ENCODE data around the gene CFAP299. TPM values are rescaled to one million over a fixed set of nuclear protein-coding genes. Genes with fewer than 3 reads are reported as not detected.

CFAP299 gene
- total and polyA plus RNA-seq, 4 experiments from 2014 or later = not detected

GRCh38 chr4:80922941-80923340, 587.4 kb downstream of the CFAP299 start:
- no peaks in the 10 kb centered on the region for H3K4me1 Mint-ChIP-seq
- no peak overlapping the region for H3K4me3 Mint-ChIP-seq
- Histone ChIP-seq H3K4me1 (ENCODE audit: insufficient read depth, low read length) (no peaks in the 10 kb centered on the region), H3K9me3 (ENCODE audit: control insufficient read depth in 1 of 2, low read length in 2 of 2) (no peaks in the 10 kb centered on the region), H3K27ac (ENCODE audit: low read depth, low read length) (no peak overlapping the region), H3K4me3 (ENCODE audit: low read length in 2 of 2) (no peak overlapping the region), H3K36me3 (ENCODE audit: insufficient read depth, low read length) (no peaks in the 10 kb centered on the region), H3K27me3 (ENCODE audit: insufficient read depth, low read length) (peaks cover 4% of the 10 kb centered on the region)
- ChIA-PET POLR2A (ENCODE audit: partially characterized antibody) (no interaction called here), CTCF (ENCODE audit: partially characterized antibody) (no interaction called here)
- DNase-seq = no peak
- no peaks in the 10 kb centered on the region for H3K27me3 Mint-ChIP-seq
- no peak overlapping the region for H3K27ac Mint-ChIP-seq
- H3K36me3 Mint-ChIP-seq = no peaks in the 10 kb centered on the region
- no peaks in the 10 kb centered on the region for H3K9me3 Mint-ChIP-seq
- intact Hi-C loops (cut with micrococcal nuclease) = no loop called here

GRCh38 chr4:80925293-80925692, 589.8 kb downstream of the CFAP299 start:
- no peaks in the 10 kb centered on the region for H3K36me3 ChIP-seq (ENCODE audit: insufficient read depth, low read length)
- no peak overlapping the region for H3K27ac ChIP-seq (ENCODE audit: low read depth, low read length)
- H3K9me3 Mint-ChIP-seq = no peaks in the 10 kb centered on the region
- H3K4me3 Mint-ChIP-seq = no peak overlapping the region
- no peaks in the 10 kb centered on the region for H3K27me3 Mint-ChIP-seq
- CTCF ChIA-PET (ENCODE audit: partially characterized antibody) = no interaction called here
- no peak overlapping the region for H3K27ac Mint-ChIP-seq
- no peak for DNase-seq
- H3K4me1 ChIP-seq (ENCODE audit: insufficient read depth, low read length) = no peaks in the 10 kb centered on the region
- H3K36me3 Mint-ChIP-seq = no peaks in the 10 kb centered on the region
- H3K4me3 ChIP-seq (ENCODE audit: low read length in 2 of 2) = no peak overlapping the region
- H3K4me1 Mint-ChIP-seq = no peaks in the 10 kb centered on the region
- no peaks in the 10 kb centered on the region for H3K9me3 ChIP-seq (ENCODE audit: control insufficient read depth in 1 of 2, low read length in 2 of 2)
- intact Hi-C loops (cut with micrococcal nuclease) = no loop called here
- POLR2A ChIA-PET (ENCODE audit: partially characterized antibody) = no interaction called here
- H3K27me3 ChIP-seq (ENCODE audit: insufficient read depth, low read length) = peaks cover 4% of the 10 kb centered on the region

- no peaks in the 10 kb centered on the region for H3K9me3 Mint-ChIP-seq
- no peak overlapping the region for H3K4me3 Mint-ChIP-seq
- Histone ChIP-seq H3K4me1 (ENCODE audit: insufficient read depth, low read length) (no peaks in the 10 kb centered on the region), H3K36me3 (ENCODE audit: insufficient read depth, low read length) (no peaks in the 10 kb centered on the region), H3K27ac (ENCODE audit: low read depth, low read length) (no peak overlapping the region), H3K4me3 (ENCODE audit: low read length in 2 of 2) (no peak overlapping the region), H3K27me3 (ENCODE audit: insufficient read depth, low read length) (peaks cover 4% of the 10 kb centered on the region), H3K9me3 (ENCODE audit: control insufficient read depth in 1 of 2, low read length in 2 of 2) (no peaks in the 10 kb centered on the region)
- intact Hi-C loops (cut with micrococcal nuclease) = no loop called here
- no peaks in the 10 kb centered on the region for H3K36me3 Mint-ChIP-seq
- DNase-seq = no peak
- H3K4me1 Mint-ChIP-seq = no peaks in the 10 kb centered on the region
- H3K27ac Mint-ChIP-seq = no peak overlapping the region
- H3K27me3 Mint-ChIP-seq = no peaks in the 10 kb centered on the region
- CTCF ChIA-PET (ENCODE audit: partially characterized antibody) = no interaction called here
- POLR2A ChIA-PET (ENCODE audit: partially characterized antibody) = no interaction called here
Measured at GRCh38 chr4:80926446-80926845, 590.9 kb downstream of the CFAP299 start.

- no peak overlapping the region for H3K4me3 Mint-ChIP-seq
- no peaks in the 10 kb centered on the region for H3K4me1 Mint-ChIP-seq
- CTCF ChIA-PET (ENCODE audit: partially characterized antibody) = no interaction called here
Measured at GRCh38 chr4:80926891-80927290, 591.4 kb downstream of the CFAP299 start.

GRCh38 chr4:80927420-80927819, 591.9 kb downstream of the CFAP299 start:
- no peak overlapping the region for H3K27ac ChIP-seq (ENCODE audit: low read depth, low read length)
- H3K4me1 ChIP-seq (ENCODE audit: insufficient read depth, low read length) = no peaks in the 10 kb centered on the region
- Mint-ChIP-seq H3K4me1 (no peaks in the 10 kb centered on the region), H3K27ac (no peak overlapping the region), H3K27me3 (peaks cover 0 to 1% of the 10 kb centered on the region in 2 donors), H3K36me3 (no peaks in the 10 kb centered on the region), H3K4me3 (no peak overlapping the region), H3K9me3 (no peaks in the 10 kb centered on the region)
- POLR2A ChIA-PET (ENCODE audit: partially characterized antibody) = no interaction called here
- CTCF ChIA-PET (ENCODE audit: partially characterized antibody) = no interaction called here
- no peak for DNase-seq
- H3K9me3 ChIP-seq (ENCODE audit: control insufficient read depth in 1 of 2, low read length in 2 of 2) = no peaks in the 10 kb centered on the region
- peaks cover 4% of the 10 kb centered on the region for H3K27me3 ChIP-seq (ENCODE audit: insufficient read depth, low read length)
- no peak overlapping the region for H3K4me3 ChIP-seq (ENCODE audit: low read length in 2 of 2)
- H3K36me3 ChIP-seq (ENCODE audit: insufficient read depth, low read length) = no peaks in the 10 kb centered on the region
- intact Hi-C loops (cut with micrococcal nuclease) = no loop called here

More at GRCh38 chr4:80926891-80927290, 591.4 kb downstream of the CFAP299 start:
- H3K4me1 ChIP-seq (ENCODE audit: insufficient read depth, low read length) = no peaks in the 10 kb centered on the region
- Mint-ChIP-seq H3K27me3 (peaks cover 0 to 1% of the 10 kb centered on the region in 2 donors), H3K27ac (no peak overlapping the region), H3K36me3 (no peaks in the 10 kb centered on the region), H3K9me3 (no peaks in the 10 kb centered on the region)
- no peak overlapping the region for H3K27ac ChIP-seq (ENCODE audit: low read depth, low read length)
- POLR2A ChIA-PET (ENCODE audit: partially characterized antibody) = no interaction called here
- intact Hi-C loops (cut with micrococcal nuclease) = no loop called here
- DNase-seq = no peak
- no peak overlapping the region for H3K4me3 ChIP-seq (ENCODE audit: low read length in 2 of 2)
- peaks cover 4% of the 10 kb centered on the region for H3K27me3 ChIP-seq (ENCODE audit: insufficient read depth, low read length)
- H3K36me3 ChIP-seq (ENCODE audit: insufficient read depth, low read length) = no peaks in the 10 kb centered on the region
- no peaks in the 10 kb centered on the region for H3K9me3 ChIP-seq (ENCODE audit: control insufficient read depth in 1 of 2, low read length in 2 of 2)

- Histone ChIP-seq H3K27me3 (ENCODE audit: insufficient read depth, low read length) (no peaks in the 10 kb centered on the region), H3K4me3 (ENCODE audit: low read length in 2 of 2) (no peak overlapping the region), H3K36me3 (ENCODE audit: insufficient read depth, low read length) (no peaks in the 10 kb centered on the region), H3K27ac (ENCODE audit: low read depth, low read length) (no peak overlapping the region), H3K9me3 (ENCODE audit: control insufficient read depth in 1 of 2, low read length in 2 of 2) (no peaks in the 10 kb centered on the region), H3K4me1 (ENCODE audit: insufficient read depth, low read length) (no peaks in the 10 kb centered on the region)
- intact Hi-C loops (cut with micrococcal nuclease) = no loop called here
- Mint-ChIP-seq H3K4me1 (no peaks in the 10 kb centered on the region), H3K4me3 (no peak overlapping the region), H3K9me3 (peaks cover 0 to 1% (median 0%) of the 10 kb centered on the region in 8 donors), H3K27ac (no peak overlapping the region), H3K27me3 (peaks cover 0 to 1% of the 10 kb centered on the region in 2 donors), H3K36me3 (no peaks in the 10 kb centered on the region)
- CTCF ChIA-PET (ENCODE audit: partially characterized antibody) = no interaction called here
- POLR2A ChIA-PET (ENCODE audit: partially characterized antibody) = no interaction called here
- no peak for DNase-seq
Measured at GRCh38 chr4:80931631-80932081, 596.1 kb downstream of the CFAP299 start.

- Histone ChIP-seq H3K27ac (ENCODE audit: low read depth, low read length) (no peak overlapping the region), H3K4me3 (ENCODE audit: low read length in 2 of 2) (no peak overlapping the region), H3K27me3 (ENCODE audit: insufficient read depth, low read length) (peaks cover 4% of the 10 kb centered on the region), H3K36me3 (ENCODE audit: insufficient read depth, low read length) (no peaks in the 10 kb centered on the region), H3K4me1 (ENCODE audit: insufficient read depth, low read length) (no peaks in the 10 kb centered on the region), H3K9me3 (ENCODE audit: control insufficient read depth in 1 of 2, low read length in 2 of 2) (no peaks in the 10 kb centered on the region)
- intact Hi-C loops (cut with micrococcal nuclease) = no loop called here
- ChIA-PET CTCF (ENCODE audit: partially characterized antibody) (no interaction called here), POLR2A (ENCODE audit: partially characterized antibody) (no interaction called here)
- Mint-ChIP-seq H3K36me3 (no peaks in the 10 kb centered on the region), H3K27me3 (peaks cover 5 to 7% of the 10 kb centered on the region in 2 donors), H3K9me3 (no peaks in the 10 kb centered on the region), H3K27ac (no peak overlapping the region), H3K4me1 (peaks cover 0 to 3% (median 0%) of the 10 kb centered on the region in 4 donors), H3K4me3 (no peak overlapping the region)
- no peak for DNase-seq
Measured at GRCh38 chr4:80948141-80948540, 612.6 kb downstream of the CFAP299 start.

GRCh38 chr4:80948995-80949394, 613.5 kb downstream of the CFAP299 start:
- no peaks in the 10 kb centered on the region for H3K36me3 ChIP-seq (ENCODE audit: insufficient read depth, low read length)
- ChIA-PET POLR2A (ENCODE audit: partially characterized antibody) (no interaction called here), CTCF (ENCODE audit: partially characterized antibody) (no interaction called here)
- H3K4me3 Mint-ChIP-seq = no peak overlapping the region
- intact Hi-C loops (cut with micrococcal nuclease) = no loop called here
- peaks cover 5 to 7% of the 10 kb centered on the region in 2 donors for H3K27me3 Mint-ChIP-seq
- DNase-seq = no peak
- no peak overlapping the region for H3K27ac ChIP-seq (ENCODE audit: low read depth, low read length)
- H3K4me1 Mint-ChIP-seq = peaks cover 0 to 3% (median 0%) of the 10 kb centered on the region in 4 donors
- no peak overlapping the region for H3K4me3 ChIP-seq (ENCODE audit: low read length in 2 of 2)
- no peak overlapping the region for H3K27ac Mint-ChIP-seq
- no peaks in the 10 kb centered on the region for H3K36me3 Mint-ChIP-seq
- H3K4me1 ChIP-seq (ENCODE audit: insufficient read depth, low read length) = no peaks in the 10 kb centered on the region
- H3K9me3 ChIP-seq (ENCODE audit: control insufficient read depth in 1 of 2, low read length in 2 of 2) = no peaks in the 10 kb centered on the region
- no peaks in the 10 kb centered on the region for H3K9me3 Mint-ChIP-seq
- peaks cover 4% of the 10 kb centered on the region for H3K27me3 ChIP-seq (ENCODE audit: insufficient read depth, low read length)

Data from CD4-positive, alpha-beta memory T cell (primary cell).